Ammon's horn (tissue), 1 donor: ENCODE data around the gene PTPRD.
"Not testable (repeated sequence)": the region's sequence is repeated elsewhere in the genome, so short reads cannot be mapped to it uniquely, and the experiment has no call there.

Source experiments
- DNase-seq: peaks from one replicate; pipeline ENCODE4 v3.0.0-alpha.2; 2016; ENCODE audit warnings: low spot score

Gene PTPRD

DNA sequence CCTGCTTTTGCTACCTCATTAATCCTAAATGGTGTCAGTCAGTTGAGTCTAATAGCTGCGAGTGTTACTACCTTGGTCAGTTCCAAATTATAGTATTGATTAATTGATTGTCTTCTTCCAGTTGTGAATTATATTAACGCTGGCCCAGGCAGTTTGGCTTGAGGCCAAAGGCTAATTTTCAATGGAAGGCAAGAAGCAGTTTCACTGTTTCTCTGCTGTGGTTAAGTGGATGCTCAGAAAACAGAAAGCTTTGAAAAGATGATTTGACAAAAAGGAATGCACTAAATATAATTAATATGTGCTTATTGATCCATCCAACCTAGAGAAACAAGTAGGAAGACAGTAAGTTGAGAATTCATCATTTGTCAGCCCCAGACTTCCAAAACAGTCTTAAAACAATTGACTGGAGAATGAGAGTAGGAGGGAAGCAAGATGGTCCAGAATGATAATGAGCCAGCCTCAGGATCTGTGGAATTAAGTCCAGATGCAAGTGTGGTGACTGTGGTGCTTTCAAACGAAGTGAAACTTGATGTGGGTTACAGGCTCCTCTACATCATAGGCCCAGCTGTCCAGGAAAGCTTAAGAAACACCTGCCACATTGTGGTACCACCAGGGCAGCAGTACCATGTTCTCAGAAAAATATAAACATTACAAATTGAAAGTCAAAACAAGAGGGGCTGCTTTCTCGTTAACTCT is 1442.2 kb downstream of the PTPRD start:
- DNase-seq, result peak; percentile 31

DNA sequence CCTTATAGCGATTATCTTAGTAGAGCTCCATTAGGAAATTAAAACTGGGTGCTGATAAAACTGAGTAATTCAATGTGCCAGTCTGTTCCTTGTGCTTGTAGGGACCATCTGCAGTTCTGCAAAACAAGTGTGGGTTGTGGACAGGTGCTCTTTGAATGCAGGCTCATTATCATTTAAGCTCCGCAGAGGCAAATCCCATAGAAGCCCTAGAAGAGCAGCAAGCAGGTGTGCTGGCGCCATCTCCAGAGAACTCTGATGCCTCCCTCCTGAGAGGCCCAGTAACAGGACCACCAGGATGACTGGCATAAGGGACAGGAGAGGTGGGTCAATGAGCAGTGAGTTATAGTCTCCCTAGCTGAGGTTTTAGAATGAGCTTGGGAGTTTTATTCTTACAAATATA is 1470.8 kb downstream of the PTPRD start:
- DNase-seq, result peak; percentile 50

DNA sequence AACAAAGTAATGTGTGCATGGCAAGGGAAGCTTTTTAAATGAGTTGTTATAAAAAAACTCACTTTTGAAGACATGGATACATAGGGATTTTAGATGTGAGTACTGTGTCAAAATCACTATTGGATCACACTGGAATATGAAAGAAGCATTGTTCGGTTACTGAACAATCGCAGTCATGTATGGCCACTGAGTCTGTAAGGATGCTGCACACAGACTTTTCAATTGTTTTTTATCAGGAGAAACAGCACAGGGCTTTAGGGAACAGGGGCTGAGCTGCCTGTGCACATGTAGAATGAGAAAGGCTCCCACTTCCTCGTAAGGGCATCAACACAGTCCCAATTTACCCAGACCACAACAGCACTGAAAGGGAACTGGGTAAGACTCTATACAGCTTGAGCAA is 1479.3 kb downstream of the PTPRD start:
- peak; percentile 76 for DNase-seq

DNA sequence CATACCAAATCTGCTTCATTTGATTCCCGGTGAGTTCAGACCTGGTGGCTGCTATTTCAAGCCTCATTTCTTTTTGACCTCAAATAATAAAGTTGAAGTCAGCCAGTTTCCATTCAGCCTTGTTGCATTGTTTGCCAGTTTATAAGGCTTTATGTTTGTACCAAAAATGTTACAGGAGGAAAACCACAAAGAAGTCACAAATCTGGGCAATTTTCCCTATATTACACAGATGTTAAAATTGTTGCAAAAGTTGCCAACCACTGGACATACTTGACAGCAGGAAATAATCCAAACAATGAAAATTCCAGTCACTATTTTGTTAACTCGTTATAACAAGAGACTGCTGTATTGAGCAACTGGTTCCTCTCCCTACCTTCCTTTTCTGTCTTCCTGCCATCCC is 1488.2 kb downstream of the PTPRD start:
- no peak for DNase-seq

DNA sequence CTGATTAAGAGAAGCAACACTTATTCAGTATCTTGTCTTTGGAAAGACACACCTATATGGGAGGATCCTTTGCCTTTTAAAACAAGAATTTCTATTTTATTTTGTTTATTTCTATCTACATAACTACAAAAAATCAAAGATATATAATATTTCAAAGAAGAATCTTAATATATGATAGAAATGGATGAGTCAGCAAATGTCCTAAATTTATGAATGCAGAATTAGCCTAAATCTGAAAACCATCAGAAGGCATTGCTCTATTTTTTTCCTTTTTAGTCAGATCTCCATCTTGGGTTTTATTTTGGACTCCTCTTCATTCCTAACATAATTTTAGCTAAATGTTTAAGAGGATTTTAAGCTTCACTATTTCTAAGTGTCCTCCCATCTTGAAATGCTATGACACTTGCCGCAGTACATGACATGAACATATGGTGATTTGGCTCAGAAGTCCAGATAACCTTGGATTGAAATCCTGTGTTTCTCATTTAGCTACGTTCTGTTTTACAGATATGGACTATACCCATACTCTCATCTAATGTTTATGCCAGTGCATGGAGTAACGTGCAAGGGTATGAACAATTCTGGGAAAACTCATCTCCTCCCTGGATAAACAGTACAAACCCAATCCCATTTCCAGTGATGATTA is 1490.4 kb downstream of the PTPRD start:
- no peak for DNase-seq

DNA sequence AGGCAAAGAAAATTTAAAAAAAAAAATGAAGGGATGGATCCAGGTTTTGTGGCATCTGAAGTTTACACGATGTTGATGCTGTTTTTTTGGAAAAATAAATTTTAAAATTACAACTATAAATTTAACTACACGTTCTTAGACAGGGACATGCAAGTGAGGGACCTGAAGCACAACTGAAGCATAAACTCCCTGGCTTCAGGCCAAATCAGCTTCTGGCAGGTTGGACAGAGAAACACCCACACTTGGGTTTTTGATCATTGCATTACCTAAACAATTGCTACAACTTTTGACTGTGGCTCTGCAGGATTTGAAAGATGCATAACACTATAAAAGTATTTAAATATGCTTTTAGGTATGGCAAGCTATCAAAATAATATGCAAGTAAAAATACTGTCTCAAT is 1494.9 kb downstream of the PTPRD start:
- DNase-seq, result no peak

DNA sequence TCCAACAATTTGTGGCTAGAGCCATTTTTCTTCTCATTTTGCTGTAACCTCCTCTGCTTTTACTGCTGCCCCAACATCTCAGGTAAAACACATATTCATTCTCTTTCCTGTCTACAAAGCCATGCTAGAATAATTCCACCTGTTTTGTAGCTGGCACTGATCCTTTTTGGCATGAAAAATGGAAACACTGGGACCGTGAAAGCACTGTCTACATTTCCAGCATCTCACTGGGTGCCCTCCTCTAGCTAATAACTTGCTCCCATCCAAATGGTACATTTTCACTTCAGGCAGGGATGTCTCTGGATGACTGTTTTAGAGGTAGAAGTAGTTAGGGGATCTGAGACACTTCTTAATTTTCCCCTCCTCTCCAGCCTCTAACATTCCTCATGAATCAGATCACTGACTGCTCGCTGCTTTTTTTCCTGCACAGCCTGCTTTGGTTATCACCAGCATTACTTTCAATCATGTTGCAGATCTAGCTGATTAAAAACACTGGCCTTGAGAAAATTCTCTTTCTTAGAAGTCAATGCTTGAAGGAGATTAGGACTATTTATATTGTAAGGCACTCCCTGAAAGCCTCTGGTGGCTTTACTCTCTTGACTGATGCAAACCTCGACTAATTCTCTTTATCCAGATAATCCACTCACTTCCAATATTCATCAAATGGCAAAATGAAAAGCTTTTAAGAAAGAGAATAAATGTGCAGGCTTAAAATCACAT is 1500.6 kb downstream of the PTPRD start:
- DNase-seq, result no peak

DNA sequence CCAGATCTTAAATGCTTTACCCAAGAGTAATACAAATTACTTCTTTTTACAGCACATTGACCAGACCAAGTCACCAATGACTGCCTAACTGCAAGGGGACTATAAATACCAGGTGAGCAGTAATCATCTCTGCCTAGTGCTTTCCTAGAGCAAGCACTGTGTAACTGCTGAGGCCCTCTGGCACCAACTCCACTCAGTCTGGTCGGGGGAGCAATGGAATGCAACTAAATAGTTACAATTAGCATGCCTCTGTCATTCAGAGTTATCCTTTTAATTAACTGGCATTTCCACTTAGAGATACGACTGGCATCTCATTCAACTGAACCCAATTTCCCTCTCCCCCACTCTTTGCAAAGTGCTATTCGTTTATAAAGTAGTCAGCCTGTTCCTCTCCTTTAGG is 1504.2 kb downstream of the PTPRD start:
- no peak for DNase-seq

DNA sequence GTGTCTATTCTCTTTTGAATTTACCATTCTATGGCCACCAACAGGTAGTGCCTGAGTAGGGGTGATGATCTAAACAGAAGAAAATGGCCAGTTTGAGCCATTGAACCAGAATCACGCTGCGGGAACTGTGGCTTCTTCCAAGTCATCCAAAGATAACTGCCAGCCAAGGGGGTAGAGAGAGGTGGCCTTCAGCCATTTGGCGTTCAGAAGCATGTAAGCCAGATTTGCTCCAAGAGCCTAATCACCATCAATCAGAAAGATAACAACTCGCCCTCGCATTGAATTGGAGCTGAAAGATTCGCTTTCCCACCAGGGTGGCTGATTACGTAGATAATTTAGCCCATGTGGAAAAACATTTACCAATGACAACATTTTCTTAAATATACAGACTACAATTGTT is 1510.5 kb downstream of the PTPRD start:
- no peak for DNase-seq

DNA sequence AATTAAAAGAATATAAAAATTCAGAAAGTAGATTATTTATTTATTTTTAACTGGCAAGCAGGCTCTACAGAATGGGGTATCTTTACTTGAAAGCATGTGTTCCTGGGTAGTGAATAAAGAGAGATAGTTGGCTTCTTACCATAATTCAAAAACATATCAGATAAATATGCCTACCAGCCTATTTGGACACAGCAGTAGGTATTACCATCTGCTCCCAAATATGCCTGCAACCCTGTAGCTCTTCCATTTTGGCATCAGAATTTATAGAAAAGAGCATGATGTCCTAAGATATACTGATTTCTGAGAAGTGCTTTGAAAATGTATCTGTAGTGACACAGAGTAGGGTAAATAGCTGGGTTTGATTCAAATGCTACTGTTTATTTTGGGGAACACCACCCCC is 1512.7 kb downstream of the PTPRD start:
- peak; percentile 29 for DNase-seq

DNA sequence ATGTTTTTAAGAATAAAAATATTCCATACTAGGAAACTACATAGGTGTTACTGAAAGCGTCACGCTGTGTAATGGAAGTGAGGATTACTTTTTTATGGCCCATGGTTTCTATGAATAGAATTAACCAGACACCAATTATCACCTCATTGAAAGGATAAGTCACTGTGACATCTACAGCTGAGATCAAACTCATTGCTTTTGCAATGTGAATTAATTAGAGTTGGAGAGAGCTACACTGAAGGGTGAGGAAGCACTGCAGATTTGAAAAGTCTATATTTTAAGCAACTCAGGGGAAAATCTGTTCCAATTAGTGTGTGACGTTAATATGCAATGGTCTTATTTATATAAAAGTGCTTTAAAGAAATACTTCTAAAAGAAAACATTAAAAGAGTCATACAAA is 1513.2 kb downstream of the PTPRD start:
- peak; percentile 9 for DNase-seq

DNA sequence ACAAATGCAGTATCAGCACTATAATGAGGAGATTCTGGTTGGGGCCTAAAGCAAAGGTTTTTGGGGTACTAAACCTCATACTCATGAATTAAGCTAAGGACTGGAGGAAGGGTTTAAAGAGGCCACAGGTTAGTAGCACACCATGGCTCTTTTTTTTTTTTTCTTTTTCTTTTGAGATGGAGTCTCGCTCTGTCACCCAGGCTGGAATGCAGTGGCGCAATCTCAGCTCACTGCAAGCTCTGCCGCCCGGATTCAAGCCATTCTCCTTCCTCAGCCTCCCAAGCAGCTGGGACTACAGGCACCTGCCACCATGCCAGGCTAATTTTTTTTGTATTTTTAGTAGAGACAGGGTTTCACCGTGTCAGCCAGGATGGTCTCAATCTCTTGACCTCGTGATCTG is 1515.5 kb downstream of the PTPRD start:
- not testable (repeated sequence) for DNase-seq

DNA sequence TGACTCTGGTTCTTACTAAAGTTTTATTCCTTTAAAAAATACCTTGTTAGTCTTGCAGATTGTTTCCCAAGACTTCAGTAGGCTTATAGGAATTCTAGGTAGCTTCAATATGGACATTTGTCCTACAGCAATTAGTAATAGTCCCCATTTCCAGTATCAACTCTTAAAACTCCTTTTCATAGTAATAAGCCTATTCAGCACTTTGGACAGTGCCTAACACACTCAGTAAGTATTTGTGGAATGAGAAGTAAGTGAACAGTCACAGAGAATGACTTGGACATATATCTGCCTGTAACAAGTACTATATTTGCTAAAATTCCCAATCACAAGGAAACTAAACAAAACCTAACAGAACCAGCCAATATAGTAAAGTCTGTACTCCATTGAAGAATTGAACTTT is 1521.4 kb downstream of the PTPRD start:
- DNase-seq, result no peak

DNA sequence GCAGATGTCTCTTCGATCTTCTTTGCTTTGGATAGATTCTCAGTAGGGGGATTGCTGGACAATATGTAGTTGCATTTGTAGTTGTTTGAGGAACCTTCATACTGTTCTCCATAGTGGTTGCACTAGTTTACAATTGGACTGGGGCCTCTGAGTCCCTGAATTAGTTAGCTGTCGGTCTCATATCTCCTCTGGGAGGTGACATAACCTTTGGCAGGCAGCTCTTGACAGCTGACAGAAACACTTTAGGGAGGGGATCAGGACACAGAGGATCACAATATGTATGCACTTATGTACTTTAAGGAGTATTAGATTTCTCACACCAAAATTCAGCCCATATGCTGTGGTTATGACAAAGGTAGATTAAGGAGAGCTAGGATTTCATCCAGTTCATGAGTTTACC is 1533.3 kb downstream of the PTPRD start:
- no peak for DNase-seq

DNA sequence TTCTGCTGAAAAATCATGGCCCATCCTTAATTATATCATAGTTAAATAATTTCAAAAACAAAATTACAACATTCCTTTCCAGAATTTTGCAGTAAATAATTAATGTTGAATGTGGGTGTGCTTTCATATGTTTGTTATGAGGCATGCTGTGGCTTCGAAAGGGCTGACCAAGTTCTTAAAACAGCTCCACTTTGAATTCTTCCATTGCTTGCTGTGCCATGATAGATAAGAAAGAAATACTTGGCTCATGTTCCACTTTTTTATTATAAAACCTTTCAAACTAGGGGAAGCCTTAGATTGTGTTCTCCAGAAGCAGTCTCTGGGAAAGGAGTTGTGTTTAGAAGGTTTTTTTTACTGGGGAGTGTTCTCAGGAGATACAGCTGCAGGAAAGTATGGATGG is 1534.5 kb downstream of the PTPRD start:
- no peak for DNase-seq

DNA sequence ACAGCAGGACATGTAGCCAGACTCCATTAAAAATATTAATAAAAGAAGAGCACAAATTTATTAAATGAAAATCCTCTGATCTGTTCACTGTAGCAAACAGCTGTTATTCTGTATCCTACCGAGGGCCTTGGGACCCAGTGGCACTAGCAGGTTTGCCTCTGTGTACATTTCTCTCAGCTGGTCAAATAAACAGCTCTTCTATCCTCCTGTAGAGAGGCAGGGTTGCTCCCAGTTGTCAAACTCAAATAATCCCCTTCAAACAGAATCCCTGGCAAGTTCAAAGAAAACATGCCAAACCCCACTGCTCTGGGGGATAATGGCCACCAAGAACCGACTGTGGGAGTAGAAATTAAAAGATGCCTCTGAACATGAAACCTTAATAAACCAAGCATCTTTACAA is 1551.2 kb downstream of the PTPRD start:
- DNase-seq, result no peak

DNA sequence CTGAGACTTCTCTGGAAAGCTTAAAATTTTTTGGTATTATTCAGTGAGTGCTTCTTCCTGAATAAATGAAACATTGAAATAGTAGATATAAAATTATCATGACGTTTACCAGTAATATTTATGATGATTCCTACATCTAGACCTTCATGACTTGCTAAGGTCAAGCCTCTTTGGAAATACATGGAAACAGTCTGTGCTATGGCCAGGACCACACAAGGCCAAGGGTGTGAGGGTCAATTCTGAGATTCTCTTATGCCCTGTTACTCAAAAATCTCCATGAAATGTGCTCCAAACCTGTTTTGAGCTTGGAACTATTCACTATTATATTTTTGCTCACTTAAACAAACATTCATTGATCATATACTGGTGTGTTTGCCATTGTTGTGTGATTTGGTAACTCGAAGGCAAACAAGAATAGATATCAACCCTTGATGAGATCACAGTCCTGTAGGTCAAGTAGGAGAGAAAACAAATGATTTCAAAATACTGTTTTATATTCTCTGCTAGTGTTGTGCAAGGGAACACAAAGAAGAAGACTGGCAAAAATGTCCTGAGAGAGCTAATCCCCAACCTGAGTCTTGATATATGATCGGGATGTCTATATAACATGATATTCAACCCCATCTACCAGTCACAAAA is 1558.3 kb downstream of the PTPRD start:
- no peak for DNase-seq

DNA sequence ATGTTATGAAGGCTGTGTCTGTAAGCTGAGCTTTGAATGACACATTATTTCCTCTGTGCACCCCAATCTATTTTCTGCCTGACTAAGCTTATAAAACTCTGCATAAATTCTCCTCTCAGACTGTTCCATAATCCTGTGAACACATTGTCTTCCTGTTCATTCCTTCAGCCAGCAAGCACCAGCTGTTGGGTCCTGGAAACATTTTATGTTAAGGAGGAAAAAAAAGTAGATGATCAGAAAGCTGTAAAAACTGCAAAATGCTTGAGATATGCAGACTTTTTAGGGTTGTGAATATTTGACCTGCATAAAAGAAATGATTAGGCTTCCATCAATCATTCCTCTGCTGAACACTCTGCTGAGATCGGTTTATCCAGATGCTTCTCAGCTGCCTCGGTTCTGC is 1567.2 kb downstream of the PTPRD start:
- DNase-seq, result peak; percentile 27

DNA sequence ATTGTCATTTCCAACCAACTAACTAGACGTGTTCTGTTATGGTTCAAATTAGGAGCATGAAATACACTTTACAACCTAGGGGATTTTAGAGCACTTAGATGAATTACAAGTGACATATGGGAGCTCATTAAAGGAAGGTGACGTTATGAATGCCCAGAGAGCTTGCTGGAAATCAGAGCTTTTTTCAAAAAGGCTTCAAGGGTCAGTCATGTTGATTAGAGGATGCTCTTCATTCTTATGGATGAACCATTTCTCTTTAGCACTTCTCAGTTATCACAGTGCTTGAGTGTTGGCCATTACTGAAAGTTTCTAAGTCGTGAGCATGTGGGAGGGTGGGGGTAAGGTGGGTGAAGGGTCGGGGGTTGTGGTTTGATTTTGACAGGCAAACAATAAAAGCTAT is 1567.7 kb downstream of the PTPRD start:
- no peak for DNase-seq

DNA sequence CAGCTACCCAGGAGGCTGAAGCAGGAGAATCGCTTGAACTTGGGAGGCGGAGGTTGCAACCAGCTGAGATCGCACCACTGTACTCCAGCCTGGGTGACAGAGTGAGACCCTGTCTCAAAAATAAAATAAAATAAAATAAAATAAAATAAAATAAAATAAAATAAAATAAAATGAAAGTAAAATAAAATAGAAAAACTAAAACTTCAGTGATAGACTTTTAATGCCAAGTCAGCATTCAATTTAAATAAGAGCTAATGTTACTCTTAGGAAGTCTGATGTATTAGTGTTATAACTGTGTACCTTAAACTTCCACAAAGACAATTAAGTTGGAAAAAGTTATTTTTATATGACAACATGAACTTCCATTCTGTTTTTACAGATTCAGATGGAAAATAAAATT is 1569.0 kb downstream of the PTPRD start:
- not testable (repeated sequence) for DNase-seq

DNA sequence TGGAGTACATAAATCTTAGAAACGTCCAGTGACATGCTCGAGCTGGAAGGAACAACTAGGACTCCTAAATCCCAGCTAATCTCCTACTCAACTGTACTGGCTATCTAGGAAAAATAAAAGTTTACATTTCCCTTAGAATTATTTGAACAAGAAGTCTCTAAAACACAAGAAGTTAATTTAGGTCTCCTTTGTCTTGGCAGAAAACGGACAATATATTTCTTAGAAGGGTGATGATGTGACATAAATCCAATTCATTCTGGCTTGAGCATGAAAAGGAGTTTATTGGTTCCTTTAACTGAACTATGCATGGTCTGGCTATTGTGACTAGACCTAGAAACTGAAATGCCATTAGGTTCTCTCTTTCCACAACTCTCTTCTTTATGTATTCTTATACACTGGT is 1571.0 kb downstream of the PTPRD start:
- DNase-seq, result no peak

DNA sequence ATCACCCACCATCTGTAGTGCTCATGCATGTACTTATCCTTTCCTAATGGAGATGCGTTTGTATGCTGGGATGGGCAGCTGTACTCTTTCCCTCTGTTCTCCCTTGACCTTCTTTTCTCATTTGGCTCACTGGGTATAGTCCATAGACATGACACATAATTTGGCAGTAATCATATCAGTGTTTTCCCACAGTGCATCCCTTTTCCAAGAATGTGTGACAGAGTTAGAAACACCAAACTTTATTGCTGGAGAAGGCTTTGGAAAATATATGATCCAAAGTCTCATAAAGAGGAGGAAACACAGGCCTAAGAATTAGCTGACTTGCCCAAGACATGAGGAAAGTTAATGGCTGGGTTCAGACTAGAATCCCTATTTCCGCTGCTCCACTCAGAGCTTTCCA is 1579.8 kb downstream of the PTPRD start:
- DNase-seq, result no peak

DNA sequence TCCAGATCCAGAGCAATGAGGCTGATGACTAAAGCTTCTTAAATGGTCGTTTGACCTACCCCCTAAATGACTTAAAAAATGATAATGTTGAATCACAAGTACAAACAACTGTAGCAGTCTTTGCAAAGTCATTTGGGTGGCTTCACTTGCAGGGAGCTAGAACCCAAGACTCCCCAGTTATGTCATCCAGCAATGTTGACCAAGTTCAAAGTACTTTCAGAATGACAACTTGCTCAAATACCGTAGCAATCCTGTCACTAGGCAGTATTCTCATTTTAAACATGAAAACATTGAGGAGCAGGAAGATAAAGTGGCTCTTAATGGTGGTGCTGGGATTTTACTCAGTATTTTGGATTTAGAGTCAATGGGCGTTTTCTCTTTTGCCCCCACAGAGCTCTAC is 1596.2 kb downstream of the PTPRD start:
- no peak for DNase-seq
